GM23338 (cell line): Measurements from ENCODE around the gene LRCH4. TPM values are rescaled to one million over a fixed set of nuclear protein-coding genes. Genes with fewer than 3 reads are reported as not detected.

ENCODE experiments used
- ATAC-seq: fragments of 200-7000 bp; cut with Tn5 transposase; 3 replicates; pipeline ENCODE4 v1.9.1; 2020
- DNase-seq: peaks from one replicate; pipeline ENCODE4 v3.0.0-alpha.2; 2015; ENCODE audit warnings: low spot score
- H2AFZ ChIP-seq: fragments of 200-600 bp; sonication (generic); 2 replicates; pipeline ENCODE4 v1.8.0; 2016; ENCODE audit warnings: antibody characterized with exemption, mild to moderate bottlenecking, moderate library complexity
- H3F3A ChIP-seq: fragments of 200-600 bp; sonication (generic); replicated peaks from 2 replicates; pipeline ENCODE4 v1.8.0; 2017; ENCODE audit warnings: antibody characterized with exemption, mixed run types, low read depth
- H3K27ac ChIP-seq: fragments of 200-600 bp; sonication (generic); 2 replicates; pipeline ENCODE4 v1.6.1; 2016; ENCODE audit warnings: low read depth
- H3K27me3 ChIP-seq: fragments of 200-600 bp; sonication (generic); 2 replicates; pipeline ENCODE4 v1.8.0; 2016; ENCODE audit warnings: mild to moderate bottlenecking, mixed run types, moderate library complexity; ENCODE audit not compliant: insufficient read depth
- H3K36me3 ChIP-seq: fragments of 200-600 bp; sonication (generic); 2 replicates; pipeline ENCODE4 v1.8.0; 2016; ENCODE audit warnings: mild to moderate bottlenecking; ENCODE audit not compliant: insufficient read depth
- H3K4me1 ChIP-seq: fragments of 200-600 bp; sonication (generic); 2 replicates; pipeline ENCODE4 v1.8.0; 2016; ENCODE audit warnings: mild to moderate bottlenecking, moderate library complexity; ENCODE audit not compliant: insufficient read depth
- H3K4me2 ChIP-seq: fragments of 200-600 bp; sonication (generic); 2 replicates; pipeline ENCODE4 v1.7.1; 2017; ENCODE audit warnings: mixed run types
- H3K4me3 ChIP-seq: fragments of 200-600 bp; sonication (generic); 2 replicates; pipeline ENCODE4 v1.6.1; 2016; ENCODE audit warnings: mixed run types
- H3K79me2 ChIP-seq: fragments of 200-600 bp; sonication (generic); replicated peaks from 2 replicates; pipeline ENCODE4 v1.8.0; 2017; ENCODE audit warnings: mild to moderate bottlenecking; ENCODE audit not compliant: insufficient read depth
- H3K9me2 ChIP-seq: fragments of 200-600 bp; sonication (generic); 2 replicates; pipeline ENCODE4 v1.8.0; 2017; ENCODE audit not compliant: insufficient read depth
- H4K20me1 ChIP-seq: fragments of 200-600 bp; sonication (generic); replicated peaks from 2 replicates; pipeline ENCODE4 v1.8.0; 2017; ENCODE audit warnings: mild to moderate bottlenecking; ENCODE audit not compliant: insufficient read depth
- H3K27ac Mint-ChIP-seq: 2 replicates; pipeline ENCODE4 v1.8.0; 2020; ENCODE audit warnings: inconsistent platforms, mild to moderate bottlenecking, moderate library complexity, mixed read lengths
- H3K27me3 Mint-ChIP-seq: 3 replicates; pipeline ENCODE4 v1.8.0; 2022; ENCODE audit warnings: low read depth, mild to moderate bottlenecking, moderate library complexity, mixed read lengths, inconsistent platforms; ENCODE audit not compliant: insufficient read depth, poor library complexity
- H3K36me3 Mint-ChIP-seq: 3 replicates; pipeline ENCODE4 v1.8.0; 2021; ENCODE audit warnings: low read depth, mild to moderate bottlenecking, inconsistent platforms, moderate library complexity, mixed read lengths
- H3K4me1 Mint-ChIP-seq: 3 replicates; pipeline ENCODE4 v1.8.0; 2020; ENCODE audit warnings: mild to moderate bottlenecking, inconsistent platforms, mixed read lengths
- H3K4me3 Mint-ChIP-seq: 3 replicates; pipeline ENCODE4 v1.8.0; 2021; ENCODE audit warnings: moderate library complexity, mild to moderate bottlenecking, inconsistent platforms, mixed read lengths
- H3K9me3 Mint-ChIP-seq: 3 replicates; pipeline ENCODE4 v1.8.0; 2020; ENCODE audit warnings: moderate library complexity, mild to moderate bottlenecking, inconsistent platforms, mixed read lengths
- CREB1 ChIP-seq: fragments of 250-450 bp; sonication (Bioruptor Pico); IDR thresholded peaks from 2 replicates; pipeline ENCODE4 v1.5.0; 2020; ENCODE audit warnings: low read depth, mild to moderate bottlenecking, moderate library complexity
- EZH2 ChIP-seq: fragments of 200-600 bp; sonication (generic); IDR thresholded peaks from one replicate; pipeline ENCODE4 v1.8.0; 2017; ENCODE audit warnings: antibody characterized with exemption, mild to moderate bottlenecking, low read depth; ENCODE audit not compliant: unreplicated experiment
- EZH2phosphoT487 ChIP-seq: fragments of 200-600 bp; sonication (generic); IDR thresholded peaks from one replicate; pipeline ENCODE4 v1.8.1; 2018; ENCODE audit warnings: antibody characterized with exemption; ENCODE audit not compliant: unreplicated experiment
- JUNB ChIP-seq: IDR thresholded peaks from one replicate; pipeline ENCODE4 v1.6.1; 2016; ENCODE audit warnings: antibody characterized with exemption; ENCODE audit not compliant: unreplicated experiment
- NANOG ChIP-seq: IDR thresholded peaks from 2 replicates; pipeline ENCODE4 v1.6.1; 2016; ENCODE audit warnings: antibody characterized with exemption, borderline replicate concordance
- REST ChIP-seq: IDR thresholded peaks from one replicate; pipeline ENCODE4 v1.6.1; 2018; ENCODE audit warnings: antibody characterized with exemption; ENCODE audit not compliant: unreplicated experiment
- STAT1 ChIP-seq: IDR thresholded peaks from one replicate; pipeline ENCODE4 v1.6.1; 2016; ENCODE audit warnings: antibody characterized with exemption; ENCODE audit not compliant: unreplicated experiment
- ZNF114 ChIP-seq: fragments of 250-450 bp; sonication (Bioruptor Pico); IDR thresholded peaks from 2 replicates; pipeline ENCODE4 v1.5.0; 2020; ENCODE audit warnings: mild to moderate bottlenecking, moderate library complexity
- ZNF331 ChIP-seq: fragments of 250-450 bp; sonication (Bioruptor Pico); IDR thresholded peaks from 2 replicates; pipeline ENCODE4 v1.5.0; 2020; ENCODE audit warnings: low read depth, mild to moderate bottlenecking, moderate library complexity
- ZNF462 ChIP-seq: fragments of 250-450 bp; sonication (Bioruptor Pico); IDR thresholded peaks from 2 replicates; pipeline ENCODE4 v1.5.0; 2020; ENCODE audit warnings: mild to moderate bottlenecking, moderate library complexity
- polyA plus RNA-seq: library from polyadenylated mRNA; unstranded; fragments of >200 nt; fragmentation: Nextera tagmentation; extraction: Ambion mirVana; gene quantifications from 2 replicates; pipeline ENCODE4 v1.2.1, GENCODE V29; 2016
- total RNA-seq: library from RNA; depleted of rRNA; stranded (reverse); fragments of >200 nt; shearing (Covaris generic); gene quantifications from 2 replicates; pipeline ENCODE4 v1.2.3, GENCODE V29; 2014

Gene LRCH4
- total and polyA plus RNA-seq, 2 experiments from 2014 or later = 21.4 to 51.0 TPM

GRCh38 chr7:100561491-100562194 lies 24.3 kb downstream of the LRCH4 start:
- Histone ChIP-seq H3K4me2 (no peak overlapping the region), H3K36me3 (no peaks in the 10 kb centered on the region), H4K20me1 (0 out of 2 replicates have a peak, but pooled peaks cover 2% of the 10 kb centered on the region), H3F3A (0 out of 2 replicates have a peak, but pooled peaks cover 4% of the 10 kb centered on the region), H3K27me3 (no peaks in the 10 kb centered on the region), H3K79me2 (no peaks in the 10 kb centered on the region), H3K4me3 (no peak overlapping the region), H2AFZ (no peak overlapping the region), H3K4me1 (no peaks in the 10 kb centered on the region), H3K9me2 (no peaks in the 10 kb centered on the region), H3K27ac (no peak overlapping the region)
- Mint-ChIP-seq H3K4me1 (peaks cover 10% of the 10 kb centered on the region), H3K27me3 (peaks cover 14% of the 10 kb centered on the region), H3K27ac (no peak overlapping the region), H3K4me3 (no peak overlapping the region), H3K9me3 (no peaks in the 10 kb centered on the region), H3K36me3 (peaks cover 5% of the 10 kb centered on the region; the same call in 2 of the 3 replicates)
- no peak for ATAC-seq
- TF ChIP-seq STAT1 (no peak), ZNF331 (no peak), NANOG (no peak), EZH2phosphoT487 (no peak), JUNB (no peak)
- no peak for DNase-seq

GRCh38 chr7:100559127-100559526 lies 26.8 kb downstream of the LRCH4 start:
- peaks cover 9% of the 10 kb centered on the region; the same call in 2 of the 3 replicates for H3K36me3 Mint-ChIP-seq
- no peaks in the 10 kb centered on the region; the same call in 1 of the 3 replicates for H3K4me1 Mint-ChIP-seq
- H3K4me3 ChIP-seq = no peak overlapping the region
- no peaks in the 10 kb centered on the region for H3K9me3 Mint-ChIP-seq
- ATAC-seq (no peak), DNase-seq (no peak)
- no peaks in the 10 kb centered on the region for H3K27me3 ChIP-seq
- H2AFZ ChIP-seq = no peak overlapping the region
- no peak overlapping the region for H3K27ac ChIP-seq
- H3F3A ChIP-seq = 0 out of 2 replicates have a peak, but pooled peaks cover 2% of the 10 kb centered on the region
- 0 out of 2 replicates have a peak, but pooled peaks cover 2% of the 10 kb centered on the region for H4K20me1 ChIP-seq
- H3K36me3 ChIP-seq = no peaks in the 10 kb centered on the region; the same call in 1 of the 2 replicates
- no peak overlapping the region for H3K4me3 Mint-ChIP-seq
- H3K27me3 Mint-ChIP-seq = peaks cover 10% of the 10 kb centered on the region
- no peak overlapping the region for H3K27ac Mint-ChIP-seq
- no peaks in the 10 kb centered on the region for H3K4me1 ChIP-seq
- H3K79me2 ChIP-seq = no peaks in the 10 kb centered on the region
- no peak overlapping the region for H3K4me2 ChIP-seq
- H3K9me2 ChIP-seq = no peaks in the 10 kb centered on the region
- no peak for TF ChIP-seq CREB1 (CRISPR knock-in tag)
- TF ChIP-seq ZNF114 = no peak
- TF ChIP-seq JUNB = no peak
- TF ChIP-seq ZNF462 (CRISPR knock-in tag) = no peak
- TF ChIP-seq REST = no peak
- TF ChIP-seq ZNF331 = no peak
- no peak for TF ChIP-seq NANOG
- no peak for TF ChIP-seq EZH2
